A673 (cell line): ENCODE results near the gene TAF1L. TPM values are rescaled to one million over a fixed set of nuclear protein-coding genes. Genes with fewer than 3 reads are reported as not detected.

Experiments
- BruUV-seq: library from RNA; stranded (reverse); fragments of 400-500 nt; replicated peaks from 2 replicates; lab custom pipeline; 2021; lab: Mats Ljungman, UMichigan
- CTCF ChIA-PET: fragments of 300-600 bp; sonication (Branson Sonifier 250); formaldehyde crosslinking; loops from one replicate; lab custom pipeline; 2022; ENCODE audit warnings: antibody characterized with exemption; lab: Charles Lee
- POLR2A ChIA-PET: fragments of 300-600 bp; sonication (Branson Sonifier 250); formaldehyde crosslinking; loops from one replicate; lab custom pipeline; 2022; ENCODE audit warnings: antibody characterized with exemption; ENCODE audit not compliant: low non-redundant PET; lab: Charles Lee
- DNase-seq: peaks from one replicate; pipeline ENCODE4 v3.0.0-alpha.2; 2015; ENCODE audit warnings: low spot score
- H3K27ac ChIP-seq: fragments of 200-600 bp; sonication (generic); 2 replicates; pipeline ENCODE4 v1.5.1; 2016; ENCODE audit warnings: mixed run types, low read depth, mild to moderate bottlenecking, mixed read lengths, antibody characterized with exemption, low read length; ENCODE audit not compliant: poor library complexity, severe bottlenecking
- H3K27me3 ChIP-seq: fragments of 200-600 bp; sonication (generic); replicated peaks from 2 replicates; pipeline ENCODE4 v1.6.1; 2017; ENCODE audit warnings: mixed run types, low read depth, mild to moderate bottlenecking, mixed read lengths, antibody characterized with exemption, low read length; ENCODE audit not compliant: insufficient read depth, poor library complexity
- H3K36me3 ChIP-seq: fragments of 200-600 bp; sonication (generic); 2 replicates; pipeline ENCODE4 v1.6.1; 2016; ENCODE audit warnings: mixed run types, mild to moderate bottlenecking, mixed read lengths, antibody characterized with exemption, low read length; ENCODE audit not compliant: insufficient read depth, poor library complexity, severe bottlenecking
- H3K4me1 ChIP-seq: fragments of 200-600 bp; sonication (generic); 2 replicates; pipeline ENCODE4 v1.6.1; 2017; ENCODE audit warnings: mixed run types, mild to moderate bottlenecking, mixed read lengths, antibody characterized with exemption, low read length; ENCODE audit not compliant: insufficient read depth, poor library complexity, severe bottlenecking
- H3K4me3 ChIP-seq: fragments of 200-600 bp; sonication (generic); 2 replicates; pipeline ENCODE4 v1.5.1; 2016; ENCODE audit warnings: low read depth, mixed run types, mild to moderate bottlenecking, mixed read lengths, low read length; ENCODE audit not compliant: poor library complexity, severe bottlenecking
- H3K9me3 ChIP-seq: fragments of 200-600 bp; sonication (generic); 2 replicates; pipeline ENCODE4 v1.6.1; 2016; ENCODE audit warnings: mixed run types, low read depth, mild to moderate bottlenecking, mixed read lengths, antibody characterized with exemption, low read length; ENCODE audit not compliant: poor library complexity, severe bottlenecking
- CTCF ChIP-seq: fragments of 300-800, 200-600 bp; sonication (generic); conservative IDR thresholded peaks from 2 replicates; pipeline ENCODE4 v1.5.1; 2017; ENCODE audit warnings: low read depth, mild to moderate bottlenecking, antibody characterized with exemption, low read length, moderate library complexity, mixed read lengths
- EZH2 ChIP-seq: fragments of 200-600 bp; sonication (generic); IDR thresholded peaks from 2 replicates; pipeline ENCODE4 v1.6.1; 2017; ENCODE audit warnings: borderline replicate concordance, low read depth, mild to moderate bottlenecking, mixed read lengths, antibody characterized with exemption, low read length; ENCODE audit not compliant: poor library complexity, severe bottlenecking
- intact Hi-C: fragments of 100-400 bp; cut with micrococcal nuclease; formaldehyde crosslinking; loops from one replicate; pipeline ENCODE4 v1.10.0; 2022; ENCODE audit not compliant: unreplicated experiment
- total RNA-seq: library from RNA; stranded (reverse); gene quantifications from 2 replicates; pipeline ENCODE4 v1.2.3, GENCODE V29; 2021

Gene TAF1L
- total RNA-seq, 1 experiment from 2014 or later = not detected

GRCh38 chr9:32596096-32596865, 39.2 kb downstream of the TAF1L start:
- CTCF ChIA-PET = no interaction called here

GRCh38 chr9:32590898-32591297, 44.6 kb downstream of the TAF1L start:
- intact Hi-C loops = loop anchor here (5.0 kb wide), 1 partner anchor 311 kb away; no protein-coding TSS in a partner anchor
- CTCF ChIA-PET = interaction anchor here (2.9 kb wide), 1 partner anchor 377 kb away, joined by 26 read pairs; no protein-coding TSS in a partner anchor

More at GRCh38 chr9:32596096-32596865, 39.2 kb downstream of the TAF1L start:
- Histone ChIP-seq H3K4me3 (no peak overlapping the region), H3K27me3 (peaks cover 7% of the 10 kb centered on the region), H3K36me3 (no peaks in the 10 kb centered on the region), H3K9me3 (no peaks in the 10 kb centered on the region), H3K4me1 (no peaks in the 10 kb centered on the region), H3K27ac (no peak overlapping the region)
- DNase-seq = no peak
- POLR2A ChIA-PET = no interaction called here
- intact Hi-C loops = no loop called here
- BruUV-seq = no TSS peak
- no peak for TF ChIP-seq CTCF
- no peak for TF ChIP-seq EZH2

GRCh38 chr9:32590476-32590875, 45.0 kb downstream of the TAF1L start:
- intact Hi-C loops = loop anchor here (5.0 kb wide), 1 partner anchor 312 kb away; no protein-coding TSS in a partner anchor
- no peaks in the 10 kb centered on the region for H3K4me1 ChIP-seq
- BruUV-seq = no TSS peak
- no peak for DNase-seq
- H3K9me3 ChIP-seq = no peaks in the 10 kb centered on the region
- no peak overlapping the region for H3K27ac ChIP-seq
- ChIA-PET POLR2A (no interaction called here), CTCF (interaction anchor here (2.9 kb wide), 1 partner anchor 378 kb away, joined by 26 read pairs; no protein-coding TSS in a partner anchor)
- H3K36me3 ChIP-seq = no peaks in the 10 kb centered on the region
- no peak overlapping the region for H3K4me3 ChIP-seq
- H3K27me3 ChIP-seq = no peaks in the 10 kb centered on the region
- no peak for TF ChIP-seq EZH2
- no peak for TF ChIP-seq CTCF

More at GRCh38 chr9:32590898-32591297, 44.6 kb downstream of the TAF1L start:
- DNase-seq = no peak
- no peak for TF ChIP-seq CTCF
- TF ChIP-seq EZH2 = no peak
- Histone ChIP-seq H3K27me3 (no peaks in the 10 kb centered on the region), H3K4me3 (no peak overlapping the region), H3K4me1 (no peaks in the 10 kb centered on the region), H3K9me3 (no peaks in the 10 kb centered on the region), H3K36me3 (no peaks in the 10 kb centered on the region), H3K27ac (no peak overlapping the region)
- POLR2A ChIA-PET = no interaction called here
- BruUV-seq = no TSS peak
